Measurements from ENCODE around the gene VPS13C.
"Not testable (repeated sequence)": the region's sequence is repeated elsewhere in the genome, so short reads cannot be mapped to it uniquely, and the experiment has no call there.

The VPS13C gene

DNA sequence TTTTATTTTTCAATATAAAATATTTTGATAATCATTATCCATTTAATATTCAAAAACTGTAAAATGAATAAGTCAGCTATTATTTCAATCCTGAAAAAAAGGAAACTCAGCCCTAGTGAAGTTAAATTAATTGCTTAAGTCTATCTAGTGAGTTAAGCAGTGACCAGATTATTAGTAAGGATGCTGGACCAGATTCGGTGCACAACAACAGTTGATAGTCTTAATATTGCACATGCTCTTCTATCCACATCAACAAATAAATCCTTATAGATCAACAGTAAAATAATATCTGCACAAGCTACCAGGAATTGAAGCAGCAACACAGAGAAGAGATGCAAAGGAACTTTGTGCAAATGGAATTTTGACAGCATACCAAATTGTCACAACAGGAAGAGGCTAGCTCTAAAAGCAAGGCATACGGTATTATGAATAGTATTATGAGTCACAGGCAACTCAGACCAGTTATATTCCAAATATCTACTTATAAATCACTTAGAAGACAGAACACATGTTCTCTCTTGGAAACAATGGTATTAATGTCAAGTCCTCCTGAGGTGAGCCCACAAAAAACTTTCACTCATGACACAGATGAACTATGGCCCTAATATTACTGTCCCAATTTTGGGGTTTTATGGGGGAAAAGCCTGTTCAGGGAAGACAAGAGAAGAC, 24.9 kb downstream of the VPS13C start:
- no peak for DNase-seq (ENCODE audit: low spot score)

GRCh38 chr15:62027916-62028315, 32.3 kb downstream of the VPS13C start:
- DNase-seq (ENCODE audit: low spot score): no peak

- no peak for DNase-seq (ENCODE audit: low spot score)
These were observed 33.0 kb downstream of the VPS13C start for GRCh38 chr15:62027263-62027565.

DNA sequence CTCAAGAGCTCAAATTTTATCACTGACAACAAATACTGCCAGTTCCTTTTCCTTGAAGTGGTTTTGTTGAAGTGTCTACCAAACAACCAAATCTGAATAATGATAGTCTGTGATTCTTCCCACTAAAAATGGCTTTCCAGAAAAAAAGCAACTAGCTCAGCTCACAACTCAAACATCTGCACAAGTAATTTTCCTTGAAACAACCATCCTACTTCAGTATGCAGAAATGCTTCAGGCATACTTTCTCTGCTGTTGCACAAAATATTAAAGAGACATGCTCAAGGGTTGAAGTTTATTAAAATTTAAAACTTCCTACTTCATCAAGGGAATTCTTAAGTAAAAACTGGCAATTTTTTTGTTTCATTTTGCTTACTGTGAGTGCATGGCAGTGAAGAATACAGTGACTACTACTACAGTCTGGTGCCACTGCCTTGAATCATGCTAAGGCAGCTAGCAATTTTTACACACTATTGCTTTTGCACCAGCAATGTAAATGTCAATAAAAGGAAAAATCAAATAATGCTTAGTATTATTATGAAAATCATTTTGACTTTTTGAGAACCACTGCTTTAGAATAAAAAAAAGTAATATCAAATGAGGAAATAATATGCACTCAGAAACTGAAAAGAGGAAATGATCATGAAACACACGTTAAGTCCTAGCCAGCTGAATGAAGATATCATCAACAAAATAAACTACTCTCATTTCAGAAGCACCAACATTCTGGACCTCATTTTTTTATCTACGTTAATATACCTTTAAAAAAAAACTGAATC, 33.6 kb downstream of the VPS13C start:
- DNase-seq (ENCODE audit: low spot score): no peak

DNA sequence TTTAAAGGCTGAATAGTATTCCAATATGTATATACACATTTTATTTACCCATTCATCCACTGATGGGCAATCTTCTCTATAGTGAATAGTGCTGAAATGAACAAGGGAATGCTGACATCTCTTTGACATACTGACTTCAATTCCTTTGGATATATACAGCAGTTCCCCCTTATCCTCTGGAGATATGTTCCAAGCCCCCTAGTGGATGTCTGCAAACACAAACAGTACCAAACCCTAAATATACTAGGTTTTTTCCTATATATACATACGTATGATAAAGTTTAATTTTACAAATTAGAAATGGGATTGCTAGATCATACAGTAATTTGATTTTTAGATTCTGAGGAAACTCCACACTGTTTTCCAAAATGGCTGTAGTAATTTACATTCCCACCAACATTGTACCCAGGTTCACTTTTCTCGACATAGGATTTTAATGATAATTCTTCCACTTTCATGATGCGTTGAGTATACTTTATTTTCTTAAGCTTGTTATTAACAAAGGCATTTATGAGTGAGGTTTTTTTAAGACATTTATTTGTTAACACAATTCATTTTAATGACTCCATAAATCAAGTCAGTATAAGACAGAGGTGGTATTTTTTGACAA, 38.2 kb downstream of the VPS13C start:
- DNase-seq (ENCODE audit: low spot score): no peak

- no peak for DNase-seq (ENCODE audit: low spot score)
These were observed 39.6 kb downstream of the VPS13C start for GRCh38 chr15:62020576-62021160.

DNA sequence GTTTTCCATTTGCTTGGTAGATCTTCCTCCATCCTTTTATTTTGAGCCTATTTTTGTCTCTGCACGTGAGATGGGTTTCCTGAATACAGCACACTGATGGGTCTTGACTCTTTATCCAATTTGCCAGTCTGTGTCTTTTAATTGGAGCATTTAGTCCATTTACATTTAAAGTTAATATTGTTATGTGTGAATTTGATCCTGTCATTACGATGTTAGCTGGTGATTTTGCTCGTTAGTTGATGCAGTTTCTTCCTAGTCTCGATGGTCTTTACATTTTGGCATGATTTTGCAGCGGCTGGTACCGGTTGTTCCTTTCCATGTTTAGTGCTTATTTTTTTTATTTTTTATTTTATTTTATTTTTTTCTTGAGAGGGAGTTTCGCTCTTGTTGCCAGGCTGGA, 54.9 kb downstream of the VPS13C start:
- not testable (repeated sequence) for DNase-seq (ENCODE audit: low spot score)

DNA sequence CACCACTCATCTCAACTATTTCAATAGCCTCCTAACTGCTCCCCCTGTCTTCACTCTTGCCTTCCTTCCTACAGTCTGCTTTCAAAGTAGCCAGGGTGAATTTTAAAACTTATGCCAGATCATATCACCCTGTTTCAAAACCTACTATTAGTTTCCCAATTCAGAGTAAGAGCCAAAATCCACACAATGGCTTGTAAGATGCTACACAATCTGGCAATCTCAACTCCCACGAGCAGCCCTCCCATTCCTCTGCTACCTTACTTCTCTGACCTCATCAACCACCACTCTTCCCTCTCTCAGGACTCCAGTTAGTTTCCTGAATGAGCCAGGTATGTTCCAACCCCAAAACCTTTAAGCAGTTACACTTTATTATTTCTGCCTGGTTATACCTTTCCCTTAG, 62.5 kb downstream of the VPS13C start:
- no peak for DNase-seq (ENCODE audit: low spot score)

- no peak for DNase-seq (ENCODE audit: low spot score)
These were observed 64.1 kb downstream of the VPS13C start for GRCh38 chr15:61996056-61996635.

DNA sequence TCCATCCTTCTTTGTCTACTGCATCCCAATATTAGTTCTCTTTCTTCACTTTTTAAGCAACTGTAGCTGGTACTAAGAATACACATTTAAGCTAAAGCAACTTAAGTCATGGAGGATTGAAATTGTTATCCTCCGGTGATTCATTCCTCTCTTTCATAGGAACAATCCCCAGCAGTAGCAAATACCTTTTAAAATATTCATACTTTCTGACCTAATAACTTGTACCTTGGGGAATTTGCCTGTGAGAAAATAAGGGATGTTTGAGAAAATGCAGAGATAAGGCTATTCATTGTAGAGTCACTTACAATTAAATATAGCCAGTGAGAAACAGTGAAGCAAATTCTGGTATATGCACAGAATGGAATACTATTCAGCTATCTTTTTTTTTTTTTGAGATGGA, 66.0 kb downstream of the VPS13C start:
- no peak for DNase-seq (ENCODE audit: low spot score)

GRCh38 chr15:61992518-61992917, 67.7 kb downstream of the VPS13C start:
- no peak for DNase-seq (ENCODE audit: low spot score)

- no peak for DNase-seq (ENCODE audit: low spot score)
These were observed 70.6 kb downstream of the VPS13C start for GRCh38 chr15:61989667-61990066.

GRCh38 chr15:61987824-61988223, 72.4 kb downstream of the VPS13C start:
- DNase-seq (ENCODE audit: low spot score): no peak

DNA sequence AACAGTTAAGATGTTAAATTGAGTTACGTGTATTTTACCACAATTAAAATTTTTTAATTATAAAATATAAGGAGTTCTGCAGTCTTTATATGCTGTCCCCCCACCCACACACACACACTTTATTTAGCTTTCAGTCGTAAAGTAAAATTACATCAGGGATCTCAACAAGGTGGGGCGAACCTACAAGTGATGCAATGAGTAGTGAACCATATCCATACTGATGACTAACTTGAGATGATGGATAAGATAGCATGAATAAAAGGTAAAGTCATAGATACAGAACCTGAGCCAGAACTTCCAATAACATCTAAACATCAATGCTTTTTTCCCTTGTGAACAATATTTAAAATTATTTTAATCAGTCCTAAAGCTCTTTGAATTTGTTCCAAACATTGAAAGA, 77.2 kb downstream of the VPS13C start:
- DNase-seq (ENCODE audit: low spot score): no peak

GRCh38 chr15:61978225-61978624, 82.0 kb downstream of the VPS13C start:
- no peak for DNase-seq (ENCODE audit: low spot score)

- no peak for DNase-seq (ENCODE audit: low spot score)
These were observed 85.5 kb downstream of the VPS13C start for GRCh38 chr15:61974759-61975158.

GRCh38 chr15:61974118-61974517, 86.1 kb downstream of the VPS13C start:
- no peak for DNase-seq (ENCODE audit: low spot score)

GRCh38 chr15:61951949-61952348, 108.3 kb downstream of the VPS13C start:
- no peak for DNase-seq (ENCODE audit: low spot score)

DNA sequence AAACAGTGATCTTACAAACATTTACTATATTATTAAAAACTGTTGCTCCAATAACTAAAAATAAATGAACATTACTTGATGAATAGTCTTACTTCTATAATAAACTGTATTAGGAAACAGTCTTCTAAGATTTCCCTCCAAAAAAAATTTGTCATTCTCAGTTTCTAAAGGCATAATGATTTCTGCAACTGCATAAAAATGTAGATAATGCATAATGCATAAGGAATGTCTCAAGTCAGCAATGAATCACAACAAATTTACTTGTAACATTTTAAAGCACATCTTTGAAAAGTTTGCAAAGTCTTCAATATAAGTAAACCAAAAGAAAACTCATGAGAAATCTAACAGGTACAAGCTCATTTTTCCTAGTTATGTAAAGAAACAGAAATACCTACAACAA, 113.5 kb downstream of the VPS13C start:
- no peak for DNase-seq (ENCODE audit: low spot score)

DNA sequence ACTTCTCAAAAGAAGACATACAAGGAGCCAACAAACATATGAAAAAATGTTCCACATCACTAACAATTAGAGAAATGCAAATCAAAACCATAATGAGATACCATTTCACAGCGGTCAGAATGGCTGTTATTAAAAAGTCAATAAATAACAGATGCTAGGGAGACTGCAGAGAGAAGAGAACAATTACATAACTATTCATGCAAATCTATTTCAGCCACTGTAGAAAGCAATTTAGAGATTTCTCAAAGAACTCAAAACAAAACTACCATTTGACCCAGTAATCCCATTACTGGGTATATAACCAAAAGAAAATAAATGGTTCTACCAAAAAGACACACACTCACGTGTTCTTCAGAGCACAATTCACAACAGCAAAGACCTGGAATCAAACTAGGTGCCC, 116.3 kb downstream of the VPS13C start:
- DNase-seq (ENCODE audit: low spot score): no peak

GRCh38 chr15:61938249-61938648, 122.0 kb downstream of the VPS13C start:
- DNase-seq (ENCODE audit: low spot score): no peak

- no peak for DNase-seq (ENCODE audit: low spot score)
These were observed 123.6 kb downstream of the VPS13C start for GRCh38 chr15:61936528-61937195.
